ENCODE results near the gene MFSD1. TPM values are rescaled to one million over a fixed set of nuclear protein-coding genes. Genes with fewer than 3 reads are reported as not detected.

The MFSD1 gene
- total and polyA plus RNA-seq, 2 of the 4 experiments (the other 2 are of a cell fraction), result 50.4 to 64.2 TPM

DNA sequence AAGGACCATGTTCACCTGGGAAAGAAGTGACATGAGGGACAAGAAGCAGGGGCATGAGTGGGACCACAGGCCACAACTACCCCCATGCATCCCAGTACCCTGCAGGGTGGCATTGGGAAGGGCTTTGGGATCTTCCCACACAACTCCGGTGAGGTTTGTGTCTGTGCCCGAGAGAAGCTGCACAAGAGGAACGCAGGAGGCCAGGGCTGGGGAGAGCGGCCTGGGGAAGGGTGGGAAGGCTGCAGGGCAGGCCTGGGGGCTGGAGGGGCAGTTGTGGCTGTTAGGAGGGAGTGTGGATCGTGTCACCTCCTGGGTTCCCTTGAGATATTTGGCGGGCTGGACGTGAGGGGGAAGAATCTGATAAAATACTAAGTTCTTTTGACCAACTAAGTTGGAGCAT lies 25.3 kb upstream of the MFSD1 start:
- H3K4me1 ChIP-seq (ENCODE audit: control insufficient read depth, insufficient read depth, low read length), result peaks cover 16% of the 10 kb centered on the region
- TF ChIP-seq MAZ (IDR thresholded peaks at IDR 0.05; ENCODE audit: borderline replicate concordance, low read depth, low read length), result no peak
- TF ChIP-seq POLR2A (IDR thresholded peaks at IDR 0.05; ENCODE audit: low read depth, low read length), result no peak
- TF ChIP-seq RAD21 (IDR thresholded peaks at IDR 0.05; ENCODE audit: low read length), result no peak
- TF ChIP-seq SMC3 (IDR thresholded peaks at IDR 0.05; ENCODE audit: low read depth, low read length), result no peak
- TF ChIP-seq RCOR1 (IDR thresholded peaks at IDR 0.05; ENCODE audit: insufficient replicate concordance, low read length), result no peak
- no peak for TF ChIP-seq BHLHE40 (IDR thresholded peaks at IDR 0.05; ENCODE audit: low read depth, low read length)
- TF ChIP-seq, protein P1, sequence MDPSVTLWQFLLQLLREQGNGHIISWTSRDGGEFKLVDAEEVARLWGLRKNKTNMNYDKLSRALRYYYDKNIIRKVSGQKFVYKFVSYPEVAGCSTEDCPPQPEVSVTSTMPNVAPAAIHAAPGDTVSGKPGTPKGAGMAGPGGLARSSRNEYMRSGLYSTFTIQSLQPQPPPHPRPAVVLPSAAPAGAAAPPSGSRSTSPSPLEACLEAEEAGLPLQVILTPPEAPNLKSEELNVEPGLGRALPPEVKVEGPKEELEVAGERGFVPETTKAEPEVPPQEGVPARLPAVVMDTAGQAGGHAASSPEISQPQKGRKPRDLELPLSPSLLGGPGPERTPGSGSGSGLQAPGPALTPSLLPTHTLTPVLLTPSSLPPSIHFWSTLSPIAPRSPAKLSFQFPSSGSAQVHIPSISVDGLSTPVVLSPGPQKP (IDR thresholded peaks at IDR 0.05; ENCODE audit: borderline replicate concordance, low read depth, low read length), result no peak
- TF ChIP-seq MXI1 (IDR thresholded peaks at IDR 0.05; ENCODE audit: borderline replicate concordance, low read depth, low read length), result no peak
- no peak for TF ChIP-seq CHD1 (IDR thresholded peaks at IDR 0.05; ENCODE audit: low read depth, low read length)
- TF ChIP-seq CEBPB (IDR thresholded peaks at IDR 0.05; ENCODE audit: low read depth, low read length), result no peak
- TF ChIP-seq, protein P2, sequence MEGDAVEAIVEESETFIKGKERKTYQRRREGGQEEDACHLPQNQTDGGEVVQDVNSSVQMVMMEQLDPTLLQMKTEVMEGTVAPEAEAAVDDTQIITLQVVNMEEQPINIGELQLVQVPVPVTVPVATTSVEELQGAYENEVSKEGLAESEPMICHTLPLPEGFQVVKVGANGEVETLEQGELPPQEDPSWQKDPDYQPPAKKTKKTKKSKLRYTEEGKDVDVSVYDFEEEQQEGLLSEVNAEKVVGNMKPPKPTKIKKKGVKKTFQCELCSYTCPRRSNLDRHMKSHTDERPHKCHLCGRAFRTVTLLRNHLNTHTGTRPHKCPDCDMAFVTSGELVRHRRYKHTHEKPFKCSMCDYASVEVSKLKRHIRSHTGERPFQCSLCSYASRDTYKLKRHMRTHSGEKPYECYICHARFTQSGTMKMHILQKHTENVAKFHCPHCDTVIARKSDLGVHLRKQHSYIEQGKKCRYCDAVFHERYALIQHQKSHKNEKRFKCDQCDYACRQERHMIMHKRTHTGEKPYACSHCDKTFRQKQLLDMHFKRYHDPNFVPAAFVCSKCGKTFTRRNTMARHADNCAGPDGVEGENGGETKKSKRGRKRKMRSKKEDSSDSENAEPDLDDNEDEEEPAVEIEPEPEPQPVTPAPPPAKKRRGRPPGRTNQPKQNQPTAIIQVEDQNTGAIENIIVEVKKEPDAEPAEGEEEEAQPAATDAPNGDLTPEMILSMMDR (conservative IDR thresholded peaks at IDR 0.05; ENCODE audit: low read depth, low read length), result no peak
- no peak for TF ChIP-seq MAFK (IDR thresholded peaks at IDR 0.05; ENCODE audit: low read depth, low read length)
- no peak for TF ChIP-seq FOS (IDR thresholded peaks at IDR 0.05; ENCODE audit: low read depth, low read length)
- no peak for TF ChIP-seq RFX5 (IDR thresholded peaks at IDR 0.05; ENCODE audit: low read depth, low read length)
- TF ChIP-seq, protein P3, sequence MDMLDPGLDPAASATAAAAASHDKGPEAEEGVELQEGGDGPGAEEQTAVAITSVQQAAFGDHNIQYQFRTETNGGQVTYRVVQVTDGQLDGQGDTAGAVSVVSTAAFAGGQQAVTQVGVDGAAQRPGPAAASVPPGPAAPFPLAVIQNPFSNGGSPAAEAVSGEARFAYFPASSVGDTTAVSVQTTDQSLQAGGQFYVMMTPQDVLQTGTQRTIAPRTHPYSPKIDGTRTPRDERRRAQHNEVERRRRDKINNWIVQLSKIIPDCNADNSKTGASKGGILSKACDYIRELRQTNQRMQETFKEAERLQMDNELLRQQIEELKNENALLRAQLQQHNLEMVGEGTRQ (IDR thresholded peaks at IDR 0.05; ENCODE audit: low read depth, low read length), result no peak
- TF ChIP-seq NFE2L2 (IDR thresholded peaks at IDR 0.05; ENCODE audit: low read depth, low read length), result no peak
- CTCF ChIA-PET, result no interaction called here
- H3K56ac ChIP-seq (ENCODE audit: extremely low read depth, insufficient read depth, low read length), result no peak overlapping the region
- H3K79me1 ChIP-seq (ENCODE audit: low read depth in 1 of 2, low read length in 2 of 2), result no peaks in the 10 kb centered on the region
- H2BK120ac ChIP-seq (ENCODE audit: low read depth, low read length), result no peak overlapping the region
- dilution Hi-C loops (cut with HindIII; ENCODE audit: low sequenced_read_pairs, unreplicated experiment), result no loop called here
- H2AFZ ChIP-seq (replicated peaks; ENCODE audit: low read length, poor library complexity), result no peak overlapping the region
- H3K9me1 ChIP-seq (ENCODE audit: insufficient read depth, low read length), result no peaks in the 10 kb centered on the region
- H3K14ac ChIP-seq (replicated peaks; ENCODE audit: low read depth, low read length), result no peak overlapping the region
- ATAC-seq (ENCODE audit: low read depth) (no peak), DNase-seq (no peak)
- H3K4ac ChIP-seq (ENCODE audit: low read depth, low read length), result 0 out of 2 replicates have a peak overlapping the region, but pooled peaks have one; percentile 26
- H3K27ac ChIP-seq (ENCODE audit: insufficient read depth, low read length), result no peak overlapping the region
- no peaks in the 10 kb centered on the region for H3K27me3 ChIP-seq (ENCODE audit: control insufficient read depth, insufficient read depth, low read length)
- H3K23ac ChIP-seq (ENCODE audit: low read depth, low read length), result no peak overlapping the region
- H2AK9ac ChIP-seq (replicated peaks; ENCODE audit: low read depth, low read length, poor library complexity), result no peak overlapping the region
- no peak overlapping the region for H3K4me3 ChIP-seq (ENCODE audit: insufficient read depth, low read depth, low read length)
- H4K91ac ChIP-seq (ENCODE audit: insufficient read depth, low read depth, low read length), result no peak overlapping the region; the same call in 1 of the 2 replicates
- H2BK5ac ChIP-seq (ENCODE audit: low read depth, low read length, poor library complexity, severe bottlenecking), result peak overlapping the region; percentile 19
- no peak overlapping the region for H3K9ac ChIP-seq (ENCODE audit: low read depth, low read length)
- no peak overlapping the region for H2BK20ac ChIP-seq (ENCODE audit: low read depth, low read length)
- H2AK5ac ChIP-seq (ENCODE audit: low read depth, low read length), result peak overlapping the region; percentile 25; the same call in 1 of the 2 replicates
- H4K20me1 ChIP-seq (ENCODE audit: insufficient read depth, low read length), result no peaks in the 10 kb centered on the region
- no CpG with 5 or more reads among the region's 7 CpGs for WGBS, 2 experiments (ENCODE audit: extremely low coverage in 2 of 2, insufficient read length in 1 of 2)
- no peaks in the 10 kb centered on the region for H3K9me3 ChIP-seq (ENCODE audit: control insufficient read depth, insufficient read depth, low read length)
- H3K4me2 ChIP-seq (ENCODE audit: low read depth, low read length), result no peak overlapping the region
- peak overlapping the region; percentile 16 for H4K5ac ChIP-seq (ENCODE audit: low read depth, low read length)
- H4K8ac ChIP-seq (ENCODE audit: low read depth in 2 of 2, low read length in 2 of 2), result no peak overlapping the region
- in situ Hi-C loops (cut with MboI; ENCODE audit: low sequenced_read_pairs), result loop anchor here (25.0 kb wide), 1 partner anchor 664 kb away; the partner anchor contains the start of genes RSRC1 and SHOX2
- no TSS peak for BruUV-seq (replicated peaks)
- no peak overlapping the region for H2BK15ac ChIP-seq (ENCODE audit: low read depth, low read length)
- H3K36me3 ChIP-seq (ENCODE audit: control insufficient read depth, insufficient read depth, low read length), result no peaks in the 10 kb centered on the region
- H3K18ac ChIP-seq (ENCODE audit: low read depth, low read length), result peak overlapping the region; percentile 32; the same call in 1 of the 2 replicates
- intact Hi-C loops (cut with micrococcal nuclease), result no loop called here
- POLR2A ChIA-PET (ENCODE audit: unreplicated experiment), result no interaction called here

Data from IMR-90 (cell line).